Right lobe of liver (tissue), 4 donors: ENCODE data around the gene TOP3A.

Experiments
- CTCF ChIP-seq, 4 donors: fragments of 200-600 bp in 3 of 4; fragments of 450-650 bp in 1 of 4; IDR thresholded peaks; one replicate each; pipeline versions ENCODE4 v1.5.1 to v1.8.0; 2016 to 2022; ENCODE audit warnings: antibody characterized with exemption in 4 of 4, mild to moderate bottlenecking in 2 of 4
- POLR2A ChIP-seq: fragments of 450-650 bp; IDR thresholded peaks from one replicate; pipeline ENCODE4 v1.6.1; 2017; ENCODE audit warnings: antibody characterized with exemption, mild to moderate bottlenecking
- donor health status: DM: no; HTN: no; CAD: no.
- donor health status: DM: no; HTN: no; CAD: no.
- donor health status: DM: no; HTN: yes; CAD: no.

- no peak for TF ChIP-seq CTCF (IDR thresholded peaks at IDR 0.05)
- no peak for TF ChIP-seq POLR2A
These were observed 52.7 kb downstream of the TOP3A start for GRCh38 chr17:18262111-18262510.
